ENCODE data around the gene ZNF366. TPM values are rescaled to one million over a fixed set of nuclear protein-coding genes. Genes with fewer than 3 reads are reported as not detected.

ZNF366 gene
- total and polyA plus RNA-seq, 3 donors from 2014 or later = 0.96 to 2.2 (median 1.4) TPM

DNA sequence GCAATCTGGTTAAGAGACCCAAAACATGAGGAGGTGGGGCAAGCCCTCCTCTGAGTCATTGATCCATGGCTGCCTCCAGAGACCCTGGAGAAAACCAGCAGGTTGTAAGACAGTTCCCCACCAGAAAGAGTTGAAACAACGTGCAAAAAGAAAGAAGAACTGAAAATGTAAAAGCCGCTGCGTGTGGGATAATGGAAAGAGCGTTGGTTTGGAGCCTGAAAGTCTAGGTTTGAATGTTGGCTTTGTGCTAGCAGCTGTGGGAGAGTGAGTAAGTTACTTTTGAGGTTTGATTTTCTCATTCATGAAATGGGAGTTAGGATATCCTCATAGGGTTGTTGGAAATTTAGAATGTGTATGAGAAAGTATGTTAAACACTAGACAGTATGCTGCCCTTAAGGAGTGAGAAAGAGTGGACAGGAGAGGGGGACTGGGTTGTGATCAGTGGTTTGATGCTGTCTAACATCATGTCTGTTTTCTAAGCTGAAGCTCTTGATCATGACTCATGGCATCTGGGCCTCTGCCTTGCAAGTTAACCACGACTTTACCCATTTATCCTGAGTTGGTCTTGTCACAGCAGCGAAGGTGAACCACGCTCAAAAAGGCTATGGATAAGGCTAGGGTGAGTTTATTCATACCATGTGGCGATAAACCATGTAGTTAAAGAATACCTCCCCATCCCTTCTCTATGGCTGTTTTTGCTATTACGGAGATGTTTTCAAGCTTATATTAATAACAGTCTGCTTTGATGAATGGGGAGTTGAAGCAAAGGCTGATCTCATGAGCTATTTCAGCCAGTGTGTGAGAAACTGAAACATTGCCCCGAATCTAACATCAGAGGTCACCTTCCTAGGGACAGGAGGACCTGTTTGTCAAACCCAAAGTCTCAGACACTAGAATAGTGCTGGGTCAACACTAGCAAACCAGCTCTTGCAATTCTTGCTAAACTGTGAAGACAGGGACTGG lies 41.3 kb downstream of the ZNF366 start:
- Histone ChIP-seq H3K4me3 (no peak overlapping the region), H3K27ac (no peak overlapping the region), H3K36me3 (ENCODE audit: low read depth, missing control alignments) (no peaks in the 10 kb centered on the region), H3K27me3 (no peaks in the 10 kb centered on the region), H3K4me1 (peaks cover 4% of the 10 kb centered on the region), H3K9me3 (no peaks in the 10 kb centered on the region)
- 88 to 89% methylated on average over 10 of the region's 10 CpGs for whole genome bisulfite sequencing, 2 donors
- DNase-seq = no peak
- TF ChIP-seq POLR2A (IDR thresholded peaks at IDR 0.05) = no peak
- TF ChIP-seq, protein P1, sequence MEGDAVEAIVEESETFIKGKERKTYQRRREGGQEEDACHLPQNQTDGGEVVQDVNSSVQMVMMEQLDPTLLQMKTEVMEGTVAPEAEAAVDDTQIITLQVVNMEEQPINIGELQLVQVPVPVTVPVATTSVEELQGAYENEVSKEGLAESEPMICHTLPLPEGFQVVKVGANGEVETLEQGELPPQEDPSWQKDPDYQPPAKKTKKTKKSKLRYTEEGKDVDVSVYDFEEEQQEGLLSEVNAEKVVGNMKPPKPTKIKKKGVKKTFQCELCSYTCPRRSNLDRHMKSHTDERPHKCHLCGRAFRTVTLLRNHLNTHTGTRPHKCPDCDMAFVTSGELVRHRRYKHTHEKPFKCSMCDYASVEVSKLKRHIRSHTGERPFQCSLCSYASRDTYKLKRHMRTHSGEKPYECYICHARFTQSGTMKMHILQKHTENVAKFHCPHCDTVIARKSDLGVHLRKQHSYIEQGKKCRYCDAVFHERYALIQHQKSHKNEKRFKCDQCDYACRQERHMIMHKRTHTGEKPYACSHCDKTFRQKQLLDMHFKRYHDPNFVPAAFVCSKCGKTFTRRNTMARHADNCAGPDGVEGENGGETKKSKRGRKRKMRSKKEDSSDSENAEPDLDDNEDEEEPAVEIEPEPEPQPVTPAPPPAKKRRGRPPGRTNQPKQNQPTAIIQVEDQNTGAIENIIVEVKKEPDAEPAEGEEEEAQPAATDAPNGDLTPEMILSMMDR (IDR thresholded peaks at IDR 0.05) = no peak
- intact Hi-C loops (cut with DNase I; ENCODE audit: low total_unique reads) = no loop called here

DNA sequence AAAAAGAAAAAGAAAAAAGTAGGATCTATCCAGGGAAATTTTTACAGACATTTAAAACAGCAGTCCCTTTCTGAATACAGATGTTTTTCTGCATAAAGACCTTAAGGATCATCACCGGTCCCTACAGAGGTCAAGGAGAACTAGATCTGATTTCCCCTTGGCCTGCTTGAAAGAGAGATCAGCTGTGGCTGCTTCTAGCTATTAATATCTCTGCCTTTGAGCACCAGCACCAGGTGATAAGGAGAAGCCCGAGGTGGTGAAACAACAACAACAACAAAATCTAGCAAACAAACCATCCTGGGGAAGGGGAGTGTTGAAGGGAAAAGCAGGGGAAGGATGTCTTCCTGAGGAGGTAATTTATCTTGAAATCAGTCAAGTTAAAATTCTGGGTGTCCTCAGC lies 42.1 kb downstream of the ZNF366 start:
- 67% methylated on average over 2 of the region's 2 CpGs for WGBS, 2 donors
- Histone ChIP-seq H3K27ac (no peak overlapping the region), H3K9me3 (no peaks in the 10 kb centered on the region), H3K36me3 (ENCODE audit: low read depth, missing control alignments) (no peaks in the 10 kb centered on the region), H3K27me3 (no peaks in the 10 kb centered on the region), H3K4me1 (peaks cover 4% of the 10 kb centered on the region), H3K4me3 (no peak overlapping the region)
- intact Hi-C loops (cut with DNase I; ENCODE audit: low total_unique reads) = no loop called here
- no peak for DNase-seq
- TF ChIP-seq, protein P1 (IDR thresholded peaks at IDR 0.05) = no peak
- no peak for TF ChIP-seq POLR2A (IDR thresholded peaks at IDR 0.05)

DNA sequence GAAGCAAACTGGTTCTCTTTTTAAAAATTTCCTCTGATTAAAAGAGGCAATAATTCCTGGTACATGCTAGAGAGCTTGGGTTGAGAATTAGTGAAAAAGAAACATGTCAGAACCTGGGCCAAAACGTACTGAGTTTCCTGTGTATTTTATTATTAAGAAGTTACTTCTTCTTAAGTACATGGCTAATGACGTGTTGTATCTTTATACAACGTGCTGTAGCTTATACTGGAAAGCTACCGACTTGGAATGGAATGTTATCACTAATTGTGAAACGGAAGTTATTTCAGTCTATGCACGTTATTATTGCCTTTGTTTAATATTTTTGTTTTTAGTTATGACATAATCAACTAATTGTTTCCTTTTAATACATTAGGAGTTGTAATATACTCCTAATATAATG lies 43.1 kb downstream of the ZNF366 start:
- Histone ChIP-seq H3K4me3 (no peak overlapping the region), H3K4me1 (peaks cover 8% of the 10 kb centered on the region), H3K9me3 (no peaks in the 10 kb centered on the region), H3K27ac (no peak overlapping the region), H3K36me3 (ENCODE audit: low read depth, missing control alignments) (no peaks in the 10 kb centered on the region), H3K27me3 (no peaks in the 10 kb centered on the region)
- TF ChIP-seq, protein P1 (IDR thresholded peaks at IDR 0.05) = no peak
- no peak for TF ChIP-seq POLR2A (IDR thresholded peaks at IDR 0.05)
- WGBS, 2 donors = 55 to 63% methylated on average over 6 of the region's 6 CpGs
- intact Hi-C loops (cut with DNase I; ENCODE audit: low total_unique reads) = no loop called here
- DNase-seq = no peak

DNA sequence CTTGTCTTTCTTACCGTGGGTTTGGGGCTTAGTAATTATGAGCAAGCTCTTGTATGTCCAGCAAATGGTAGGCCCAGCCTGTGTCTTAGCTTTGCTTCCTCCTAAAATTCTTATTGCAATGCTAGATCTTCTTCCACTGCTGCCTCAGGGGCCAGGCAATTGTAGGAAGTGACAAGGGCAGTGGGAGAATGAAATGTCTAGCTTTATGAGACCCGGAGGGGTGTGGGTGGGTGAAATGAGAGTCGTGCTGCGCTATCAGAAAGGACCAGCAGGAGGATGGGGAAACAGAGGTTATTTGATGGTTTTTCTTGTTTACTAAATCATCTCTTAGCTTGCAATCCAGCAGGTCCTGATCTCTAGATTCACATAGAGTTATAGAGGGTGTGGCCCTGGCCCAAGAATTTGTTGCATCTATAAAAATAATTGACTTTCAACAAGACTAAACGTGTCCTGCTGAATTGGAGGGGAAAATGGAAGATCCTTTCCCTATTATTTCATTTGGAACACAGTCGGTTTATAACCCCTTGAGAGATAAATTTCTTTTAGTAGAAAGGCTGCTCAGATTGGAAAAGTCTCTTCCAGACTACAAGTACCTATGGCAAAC lies 43.7 kb downstream of the ZNF366 start:
- no peaks in the 10 kb centered on the region for H3K9me3 ChIP-seq
- no peaks in the 10 kb centered on the region for H3K36me3 ChIP-seq (ENCODE audit: low read depth, missing control alignments)
- TF ChIP-seq, protein P1 (IDR thresholded peaks at IDR 0.05) = no peak
- no peak for TF ChIP-seq POLR2A (IDR thresholded peaks at IDR 0.05)
- intact Hi-C loops (cut with DNase I; ENCODE audit: low total_unique reads) = no loop called here
- no peak for DNase-seq
- H3K27ac ChIP-seq = no peak overlapping the region
- peaks cover 8% of the 10 kb centered on the region for H3K4me1 ChIP-seq
- no peak overlapping the region for H3K4me3 ChIP-seq
- WGBS, 2 donors = 66 to 70% methylated on average over 6 of the region's 6 CpGs
- no peaks in the 10 kb centered on the region for H3K27me3 ChIP-seq

Measured in testis (tissue), 3 donors.